K562 (cell line): ENCODE data around the gene GART. TPM values are rescaled to one million over a fixed set of nuclear protein-coding genes. Genes with fewer than 3 reads are reported as not detected.

Source experiments
- E2F1 ChIP-seq: sonication (generic); formaldehyde crosslinking; IDR thresholded peaks from 2 replicates; pipeline ENCODE4 v1.8.1; 2023; ENCODE audit warnings: mild to moderate bottlenecking, missing genetic modification reagents, moderate library complexity
- EWSR1 ChIP-seq: fragments of 450-650 bp; IDR thresholded peaks from 2 replicates; pipeline ENCODE4 v1.6.1; 2018; ENCODE audit warnings: borderline replicate concordance, mild to moderate bottlenecking, low read depth, moderate library complexity; ENCODE audit not compliant: partially characterized antibody
- FOS ChIP-seq: IDR thresholded peaks from 3 replicates; pipeline ENCODE4 v1.6.1; 2011; ENCODE audit not compliant: insufficient read length; ENCODE audit errors: extremely low read depth
- FOXJ2 ChIP-seq: fragments of 200-800 bp; sonication (Bioruptor generic); IDR thresholded peaks from 2 replicates; pipeline ENCODE4 v1.6.1; 2016; ENCODE audit warnings: missing genetic modification characterization, missing compliant biosample characterization
- HDAC8 ChIP-seq: fragments of 450-650 bp; IDR thresholded peaks from 2 replicates; pipeline ENCODE4 v1.6.1; 2016; ENCODE audit warnings: mild to moderate bottlenecking, missing genetic modification characterization, moderate library complexity, missing compliant biosample characterization
- ILK ChIP-seq: fragments of 450-650 bp; IDR thresholded peaks from 2 replicates; pipeline ENCODE4 v1.6.1; 2016; ENCODE audit warnings: missing genetic modification characterization, low read depth, mild to moderate bottlenecking, missing compliant biosample characterization, moderate library complexity, borderline replicate concordance
- MTA1 ChIP-seq: fragments of 450-650 bp; IDR thresholded peaks from 2 replicates; pipeline ENCODE4 v1.6.1; 2017; ENCODE audit warnings: borderline replicate concordance
- MTF1 ChIP-seq: fragments of 250-450 bp; sonication (Bioruptor Pico); IDR thresholded peaks from 2 replicates; pipeline ENCODE4 v1.9.0; 2021; ENCODE audit warnings: moderate library complexity, mild to moderate bottlenecking, inconsistent platforms, borderline replicate concordance
- MYNN ChIP-seq, 2 experiments: sonication (generic); formaldehyde crosslinking in 1 of 2; IDR thresholded peaks; 2 replicates each; pipeline versions ENCODE4 v1.5.0 to v1.6.1; 2016 to 2020; ENCODE audit warnings: antibody characterized with exemption in 1 of 2, missing genetic modification reagents in 1 of 2
- NR2C1 ChIP-seq, 2 experiments: fragments of 450-650 bp; IDR thresholded peaks; 2 replicates each; pipeline ENCODE4 v1.6.1; 2017; ENCODE audit warnings: mild to moderate bottlenecking in 2 of 2, antibody characterized with exemption in 1 of 2, inconsistent platforms in 1 of 2, missing compliant biosample characterization in 1 of 2, missing genetic modification characterization in 1 of 2
- POU5F1 ChIP-seq: fragments of 150-350 bp; IDR thresholded peaks from 2 replicates; pipeline ENCODE4 v1.6.1; 2014; ENCODE audit warnings: borderline replicate concordance, low read length, low read depth, mild to moderate bottlenecking; ENCODE audit not compliant: partially characterized antibody
- SOX6 ChIP-seq: fragments of 450-650 bp; IDR thresholded peaks from 2 replicates; pipeline ENCODE4 v1.6.1; 2014; ENCODE audit warnings: mild to moderate bottlenecking
- SRF ChIP-seq, 2 experiments: fragments of 250-450, 450-650 bp in 1 of 2; sonication (Bioruptor Pico) in 1 of 2; sonication (generic) in 1 of 2; formaldehyde crosslinking; IDR thresholded peaks; 2 replicates each; pipeline versions ENCODE4 v1.5.0 to v1.5.1; 2020 to 2022; ENCODE audit warnings: mild to moderate bottlenecking in 1 of 2, missing genetic modification reagents in 1 of 2
- SUPT5H ChIP-seq: fragments of 450-650 bp; IDR thresholded peaks from 2 replicates; pipeline ENCODE4 v1.6.1; 2016
- TAF7 ChIP-seq: fragments of 450-650 bp; IDR thresholded peaks from 2 replicates; pipeline ENCODE4 v1.6.1; 2016; ENCODE audit warnings: missing genetic modification characterization, missing compliant biosample characterization
- XRCC3 ChIP-seq: fragments of 450-650 bp; IDR thresholded peaks from 2 replicates; pipeline ENCODE4 v1.6.1; 2017; ENCODE audit warnings: mild to moderate bottlenecking, moderate library complexity
- ZNF184 ChIP-seq: sonication (generic); formaldehyde crosslinking; IDR thresholded peaks from 2 replicates; pipeline ENCODE4 v1.5.0; 2020; ENCODE audit warnings: missing genetic modification reagents
- polyA plus RNA-seq, 8 experiments: library from polyadenylated mRNA; depleted of rRNA in 4 of 8; stranded (reverse) in 5 of 8; unstranded in 3 of 8; fragments of >200 nt; fragmentation: Nextera tagmentation in 2 of 8; fragmentation: Illumina TruSeq in 1 of 8; extraction: Ambion mirVana in 2 of 8; extraction: Trizol in 1 of 8; gene quantifications; 2 replicates each; pipeline versions ENCODE4 v1.2.1 to v1.2.3, GENCODE V29; 2011 to 2014; ENCODE audit warnings: inconsistent platforms in 1 of 8, missing spikeins in 1 of 8
- total RNA-seq, 7 experiments: library from RNA; depleted of rRNA in 6 of 7; stranded (reverse); fragments of >200 nt in 6 of 7; fragmentation: Illumina TruSeq in 2 of 7; extraction: Trizol in 2 of 7; gene quantifications; 2 replicates each; pipeline versions ENCODE4 v1.2.1 to v1.2.3, GENCODE V29; 2011 to 2021; ENCODE audit warnings: low replicate concordance in 1 of 7
- TF ChIP-seq, protein P1 (sequence below): fragments of 450-650 bp; IDR thresholded peaks from 2 replicates; pipeline ENCODE4 v1.6.1; 2017; ENCODE audit warnings: antibody characterized with exemption, mild to moderate bottlenecking

Gene GART
- total and polyA plus RNA-seq, 9 of the 15 experiments (the other 6 are each of a cell fraction or from before 2014, with no cell fraction given) = 141 to 429 (median 349) TPM

DNA sequence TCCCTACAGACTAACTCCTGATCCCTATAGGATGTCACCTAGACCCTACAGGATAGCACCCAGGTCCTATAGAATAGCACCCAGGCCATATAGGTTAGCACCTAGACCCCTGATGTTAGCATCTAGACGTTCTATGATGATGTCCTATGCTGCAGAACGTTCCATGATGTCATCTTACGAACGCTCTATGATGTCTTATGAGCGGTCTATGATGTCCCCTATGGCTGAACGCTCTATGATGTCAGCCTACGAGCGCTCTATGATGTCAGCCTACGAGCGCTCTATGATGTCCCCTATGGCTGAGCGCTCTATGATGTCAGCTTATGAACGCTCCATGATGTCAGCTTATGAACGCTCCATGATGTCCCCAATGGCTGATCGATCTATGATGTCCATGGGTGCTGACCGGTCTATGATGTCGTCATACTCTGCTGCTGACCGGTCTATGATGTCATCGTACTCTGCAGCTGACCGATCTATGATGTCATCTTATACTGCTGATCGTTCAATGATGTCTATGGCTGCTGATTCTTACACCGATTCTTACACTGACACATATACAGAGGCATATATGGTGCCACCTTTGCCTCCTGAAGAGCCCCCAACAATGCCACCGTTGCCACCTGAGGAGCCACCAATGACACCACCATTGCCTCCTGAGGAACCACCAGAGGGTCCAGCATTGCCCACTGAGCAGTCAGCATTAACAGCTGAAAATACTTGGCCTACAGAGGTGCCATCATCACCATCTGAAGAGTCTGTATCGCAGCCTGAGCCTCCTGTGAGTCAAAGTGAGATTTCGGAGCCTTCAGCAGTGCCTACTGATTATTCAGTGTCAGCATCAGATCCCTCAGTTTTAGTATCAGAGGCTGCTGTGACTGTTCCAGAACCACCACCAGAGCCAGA, 10.4 kb upstream of the GART start (continued):
- TF ChIP-seq, protein P1, sequence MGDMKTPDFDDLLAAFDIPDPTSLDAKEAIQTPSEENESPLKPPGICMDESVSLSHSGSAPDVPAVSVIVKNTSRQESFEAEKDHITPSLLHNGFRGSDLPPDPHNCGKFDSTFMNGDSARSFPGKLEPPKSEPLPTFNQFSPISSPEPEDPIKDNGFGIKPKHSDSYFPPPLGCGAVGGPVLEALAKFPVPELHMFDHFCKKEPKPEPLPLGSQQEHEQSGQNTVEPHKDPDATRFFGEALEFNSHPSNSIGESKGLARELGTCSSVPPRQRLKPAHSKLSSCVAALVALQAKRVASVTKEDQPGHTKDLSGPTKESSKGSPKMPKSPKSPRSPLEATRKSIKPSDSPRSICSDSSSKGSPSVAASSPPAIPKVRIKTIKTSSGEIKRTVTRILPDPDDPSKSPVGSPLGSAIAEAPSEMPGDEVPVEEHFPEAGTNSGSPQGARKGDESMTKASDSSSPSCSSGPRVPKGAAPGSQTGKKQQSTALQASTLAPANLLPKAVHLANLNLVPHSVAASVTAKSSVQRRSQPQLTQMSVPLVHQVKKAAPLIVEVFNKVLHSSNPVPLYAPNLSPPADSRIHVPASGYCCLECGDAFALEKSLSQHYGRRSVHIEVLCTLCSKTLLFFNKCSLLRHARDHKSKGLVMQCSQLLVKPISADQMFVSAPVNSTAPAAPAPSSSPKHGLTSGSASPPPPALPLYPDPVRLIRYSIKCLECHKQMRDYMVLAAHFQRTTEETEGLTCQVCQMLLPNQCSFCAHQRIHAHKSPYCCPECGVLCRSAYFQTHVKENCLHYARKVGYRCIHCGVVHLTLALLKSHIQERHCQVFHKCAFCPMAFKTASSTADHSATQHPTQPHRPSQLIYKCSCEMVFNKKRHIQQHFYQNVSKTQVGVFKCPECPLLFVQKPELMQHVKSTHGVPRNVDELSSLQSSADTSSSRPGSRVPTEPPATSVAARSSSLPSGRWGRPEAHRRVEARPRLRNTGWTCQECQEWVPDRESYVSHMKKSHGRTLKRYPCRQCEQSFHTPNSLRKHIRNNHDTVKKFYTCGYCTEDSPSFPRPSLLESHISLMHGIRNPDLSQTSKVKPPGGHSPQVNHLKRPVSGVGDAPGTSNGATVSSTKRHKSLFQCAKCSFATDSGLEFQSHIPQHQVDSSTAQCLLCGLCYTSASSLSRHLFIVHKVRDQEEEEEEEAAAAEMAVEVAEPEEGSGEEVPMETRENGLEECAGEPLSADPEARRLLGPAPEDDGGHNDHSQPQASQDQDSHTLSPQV = no peak
- TF ChIP-seq POU5F1 (no peak), XRCC3 (no peak), SRF (CRISPR knock-in tag; IDR thresholded peaks at IDR 0.05) (no peak), EWSR1 (no peak), FOXJ2 (0 out of 2 replicates have a peak, but pooled peaks have one; percentile 39), TAF7 (tag) (no peak), ZNF184 (CRISPR knock-in tag) (no peak), NR2C1 (IDR thresholded peaks at IDR 0.05) (no peak), NR2C1 (tag; IDR thresholded peaks at IDR 0.05) (no peak), SUPT5H (peak; percentile 71), ILK (tag) (no peak), E2F1 (no peak; the same call in 1 of the 2 replicates), FOS (no peak), MTA1 (no peak), SOX6 (no peak), MYNN (IDR thresholded peaks at IDR 0.05) (peak; percentile 54; the same call in 1 of the 2 replicates), MYNN (CRISPR knock-in tag; IDR thresholded peaks at IDR 0.05) (no peak), HDAC8 (no peak), MTF1 (CRISPR knock-in tag) (no peak)
